K562 (cell line): ENCODE results near the gene HRAS. TPM values are rescaled to one million over a fixed set of nuclear protein-coding genes. Genes with fewer than 3 reads are reported as not detected.
A peak's percentile ranks its signal among the peaks of the same experiment; 100 is the strongest.

Source experiments
- ASH1L ChIP-seq: fragments of 450-650 bp; IDR thresholded peaks from 2 replicates; pipeline ENCODE4 v1.6.1; 2018; ENCODE audit warnings: borderline replicate concordance, mild to moderate bottlenecking, low read depth; ENCODE audit not compliant: partially characterized antibody
- BMI1 ChIP-seq: fragments of 150-350 bp; IDR thresholded peaks from 2 replicates; pipeline ENCODE4 v1.6.1; 2014; ENCODE audit warnings: low read length
- CSDE1 ChIP-seq, 2 experiments: fragments of 450-650 bp; IDR thresholded peaks; 2 replicates each; pipeline ENCODE4 v1.6.1; 2016; ENCODE audit warnings: mild to moderate bottlenecking in 1 of 2
- GTF2E2 ChIP-seq: fragments of 200-800 bp; sonication (Bioruptor generic); IDR thresholded peaks from 2 replicates; pipeline ENCODE4 v1.6.1; 2016; ENCODE audit warnings: missing genetic modification characterization, missing compliant biosample characterization
- HDGF ChIP-seq: fragments of 450-650 bp; IDR thresholded peaks from 2 replicates; pipeline ENCODE4 v1.6.1; 2016
- HMG20A ChIP-seq: fragments of 450-650 bp; formaldehyde crosslinking; conservative IDR thresholded peaks from 2 replicates; pipeline ENCODE4 v1.4.0; 2020; ENCODE audit warnings: mild to moderate bottlenecking, mixed read lengths
- KDM5B ChIP-seq: fragments of 200-600 bp; sonication (generic); IDR thresholded peaks from 2 replicates; pipeline ENCODE4 v1.6.1; 2012; ENCODE audit warnings: low read depth, mild to moderate bottlenecking, moderate library complexity, low read length, control low read depth, inconsistent platforms; ENCODE audit not compliant: insufficient replicate concordance
- LCOR ChIP-seq: sonication (generic); formaldehyde crosslinking; IDR thresholded peaks from 2 replicates; pipeline ENCODE4 v1.8.0; 2022; ENCODE audit warnings: mild to moderate bottlenecking, missing genetic modification reagents
- NFIC ChIP-seq: fragments of 450-650 bp; IDR thresholded peaks from 2 replicates; pipeline ENCODE4 v1.6.1; 2017; ENCODE audit warnings: mild to moderate bottlenecking, inconsistent platforms
- SMARCA5 ChIP-seq: fragments of 450-650 bp; IDR thresholded peaks from 2 replicates; pipeline ENCODE4 v1.6.1; 2016
- TEAD1 ChIP-seq, 2 experiments: fragments of 450-650 bp in 1 of 2; sonication (generic) in 1 of 2; formaldehyde crosslinking; IDR thresholded peaks; 2 replicates each; pipeline versions ENCODE4 v1.4.0 to v1.8.0; 2020 to 2022; ENCODE audit warnings: mild to moderate bottlenecking in 2 of 2, missing genetic modification reagents in 1 of 2
- TEAD4 ChIP-seq, 2 experiments: sonication (generic) in 1 of 2; formaldehyde crosslinking in 1 of 2; IDR thresholded peaks; 2 replicates each; pipeline versions ENCODE4 v1.6.1 to v1.8.0; 2012 to 2022; ENCODE audit warnings: borderline replicate concordance in 1 of 2, inconsistent platforms in 1 of 2, low read length in 1 of 2, mild to moderate bottlenecking in 1 of 2, missing genetic modification reagents in 1 of 2
- TSC22D4 ChIP-seq: fragments of 450-650 bp; IDR thresholded peaks from 2 replicates; pipeline ENCODE4 v1.6.1; 2016; ENCODE audit warnings: missing genetic modification characterization, missing biosample characterization, control low read depth
- ZEB2 ChIP-seq: fragments of 450-650 bp; IDR thresholded peaks from 2 replicates; pipeline ENCODE4 v1.6.1; 2016
- ZKSCAN3 ChIP-seq: fragments of 250-450 bp; sonication (Bioruptor Pico); IDR thresholded peaks from 2 replicates; pipeline ENCODE4 v1.4.0; 2020
- ZNF121 ChIP-seq: sonication (generic); formaldehyde crosslinking; conservative IDR thresholded peaks from 2 replicates; pipeline ENCODE4 v1.8.0; 2022; ENCODE audit warnings: missing genetic modification reagents
- ZNF239 ChIP-seq: fragments of 250-450 bp; sonication (Bioruptor Pico); IDR thresholded peaks from 2 replicates; pipeline ENCODE4 v1.4.0; 2020; ENCODE audit warnings: mild to moderate bottlenecking
- ZNF586 ChIP-seq: fragments of 450-650 bp; formaldehyde crosslinking; conservative IDR thresholded peaks from 2 replicates; pipeline ENCODE4 v1.4.0; 2020; ENCODE audit warnings: mild to moderate bottlenecking, moderate library complexity
- ZNF589 ChIP-seq: fragments of 200-800 bp; sonication (Bioruptor generic); IDR thresholded peaks from 2 replicates; pipeline ENCODE4 v1.6.1; 2016; ENCODE audit warnings: low read depth, missing genetic modification characterization, missing compliant biosample characterization
- polyA plus RNA-seq, 8 experiments: library from polyadenylated mRNA; depleted of rRNA in 4 of 8; stranded (reverse) in 5 of 8; unstranded in 3 of 8; fragments of >200 nt; fragmentation: Nextera tagmentation in 2 of 8; fragmentation: Illumina TruSeq in 1 of 8; extraction: Ambion mirVana in 2 of 8; extraction: Trizol in 1 of 8; gene quantifications; 2 replicates each; pipeline versions ENCODE4 v1.2.1 to v1.2.3, GENCODE V29; 2011 to 2014; ENCODE audit warnings: inconsistent platforms in 1 of 8, missing spikeins in 1 of 8
- total RNA-seq, 7 experiments: library from RNA; depleted of rRNA in 6 of 7; stranded (reverse); fragments of >200 nt in 6 of 7; fragmentation: Illumina TruSeq in 2 of 7; extraction: Trizol in 2 of 7; gene quantifications; 2 replicates each; pipeline versions ENCODE4 v1.2.1 to v1.2.3, GENCODE V29; 2011 to 2021; ENCODE audit warnings: low replicate concordance in 1 of 7
- TF ChIP-seq, protein P1 (sequence below): fragments of 250-450 bp; sonication (Bioruptor Pico); IDR thresholded peaks from 2 replicates; pipeline ENCODE4 v1.4.0; 2020
- TF ChIP-seq, protein P2 (sequence below): sonication (generic); formaldehyde crosslinking; IDR thresholded peaks from 2 replicates; pipeline ENCODE4 v1.8.1; 2022; ENCODE audit warnings: missing genetic modification reagents
- TF ChIP-seq, protein P3 (sequence below), 2 experiments: fragments of 450-650 bp; IDR thresholded peaks; 2 replicates each; pipeline ENCODE4 v1.6.1; 2018; ENCODE audit warnings: mild to moderate bottlenecking in 2 of 2, low read depth in 1 of 2; ENCODE audit not compliant: partially characterized antibody in 2 of 2

Gene HRAS
- total and polyA plus RNA-seq, 9 of the 15 experiments (the other 6 are each of a cell fraction or from before 2014, with no cell fraction given), result 2.8 to 73.5 (median 29.6) TPM

DNA sequence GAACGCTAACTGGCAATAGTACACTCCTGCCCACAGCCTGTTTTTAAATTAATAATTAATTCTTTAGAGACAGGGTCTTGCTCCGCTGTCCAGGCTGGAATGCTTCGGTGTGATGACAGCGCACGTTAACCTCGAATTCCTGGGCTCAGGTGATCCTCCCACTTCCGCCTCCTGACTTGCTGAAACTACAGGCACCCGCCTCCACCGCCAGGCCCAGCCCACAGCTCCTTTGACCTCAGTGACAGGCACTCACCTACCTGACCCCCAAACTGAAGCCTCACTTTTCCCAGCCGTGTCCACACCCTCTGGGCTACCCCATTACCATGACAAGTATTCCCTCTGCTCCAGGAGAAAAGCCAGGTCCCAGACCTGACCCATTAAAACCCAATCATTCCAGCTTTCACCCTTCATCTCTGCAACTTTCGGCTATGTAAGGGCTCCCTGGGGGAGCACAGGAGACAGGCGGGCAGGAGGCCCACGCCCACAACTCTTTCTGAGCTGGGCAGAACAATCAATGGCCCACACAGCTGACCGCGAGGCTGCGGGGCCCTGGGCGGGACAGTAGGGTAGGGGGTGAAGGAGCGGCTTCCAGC lies 24.4 kb upstream of the HRAS start (continued):
- TF ChIP-seq ZNF586 (CRISPR knock-in tag), result no peak
- TF ChIP-seq, protein P1, sequence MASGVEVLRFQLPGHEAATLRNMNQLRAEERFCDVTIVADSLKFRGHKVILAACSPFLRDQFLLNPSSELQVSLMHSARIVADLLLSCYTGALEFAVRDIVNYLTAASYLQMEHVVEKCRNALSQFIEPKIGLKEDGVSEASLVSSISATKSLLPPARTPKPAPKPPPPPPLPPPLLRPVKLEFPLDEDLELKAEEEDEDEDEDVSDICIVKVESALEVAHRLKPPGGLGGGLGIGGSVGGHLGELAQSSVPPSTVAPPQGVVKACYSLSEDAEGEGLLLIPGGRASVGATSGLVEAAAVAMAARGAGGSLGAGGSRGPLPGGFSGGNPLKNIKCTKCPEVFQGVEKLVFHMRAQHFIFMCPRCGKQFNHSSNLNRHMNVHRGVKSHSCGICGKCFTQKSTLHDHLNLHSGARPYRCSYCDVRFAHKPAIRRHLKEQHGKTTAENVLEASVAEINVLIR (CRISPR knock-in tag), result no peak
- TF ChIP-seq, protein P2, sequence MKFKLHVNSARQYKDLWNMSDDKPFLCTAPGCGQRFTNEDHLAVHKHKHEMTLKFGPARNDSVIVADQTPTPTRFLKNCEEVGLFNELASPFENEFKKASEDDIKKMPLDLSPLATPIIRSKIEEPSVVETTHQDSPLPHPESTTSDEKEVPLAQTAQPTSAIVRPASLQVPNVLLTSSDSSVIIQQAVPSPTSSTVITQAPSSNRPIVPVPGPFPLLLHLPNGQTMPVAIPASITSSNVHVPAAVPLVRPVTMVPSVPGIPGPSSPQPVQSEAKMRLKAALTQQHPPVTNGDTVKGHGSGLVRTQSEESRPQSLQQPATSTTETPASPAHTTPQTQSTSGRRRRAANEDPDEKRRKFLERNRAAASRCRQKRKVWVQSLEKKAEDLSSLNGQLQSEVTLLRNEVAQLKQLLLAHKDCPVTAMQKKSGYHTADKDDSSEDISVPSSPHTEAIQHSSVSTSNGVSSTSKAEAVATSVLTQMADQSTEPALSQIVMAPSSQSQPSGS (CRISPR knock-in tag), result no peak
- TF ChIP-seq CSDE1 (IDR thresholded peaks at IDR 0.05), result no peak
- TF ChIP-seq ZKSCAN3 (CRISPR knock-in tag), result no peak
- TF ChIP-seq ASH1L, result peak; percentile 19
- TF ChIP-seq, protein P3, sequence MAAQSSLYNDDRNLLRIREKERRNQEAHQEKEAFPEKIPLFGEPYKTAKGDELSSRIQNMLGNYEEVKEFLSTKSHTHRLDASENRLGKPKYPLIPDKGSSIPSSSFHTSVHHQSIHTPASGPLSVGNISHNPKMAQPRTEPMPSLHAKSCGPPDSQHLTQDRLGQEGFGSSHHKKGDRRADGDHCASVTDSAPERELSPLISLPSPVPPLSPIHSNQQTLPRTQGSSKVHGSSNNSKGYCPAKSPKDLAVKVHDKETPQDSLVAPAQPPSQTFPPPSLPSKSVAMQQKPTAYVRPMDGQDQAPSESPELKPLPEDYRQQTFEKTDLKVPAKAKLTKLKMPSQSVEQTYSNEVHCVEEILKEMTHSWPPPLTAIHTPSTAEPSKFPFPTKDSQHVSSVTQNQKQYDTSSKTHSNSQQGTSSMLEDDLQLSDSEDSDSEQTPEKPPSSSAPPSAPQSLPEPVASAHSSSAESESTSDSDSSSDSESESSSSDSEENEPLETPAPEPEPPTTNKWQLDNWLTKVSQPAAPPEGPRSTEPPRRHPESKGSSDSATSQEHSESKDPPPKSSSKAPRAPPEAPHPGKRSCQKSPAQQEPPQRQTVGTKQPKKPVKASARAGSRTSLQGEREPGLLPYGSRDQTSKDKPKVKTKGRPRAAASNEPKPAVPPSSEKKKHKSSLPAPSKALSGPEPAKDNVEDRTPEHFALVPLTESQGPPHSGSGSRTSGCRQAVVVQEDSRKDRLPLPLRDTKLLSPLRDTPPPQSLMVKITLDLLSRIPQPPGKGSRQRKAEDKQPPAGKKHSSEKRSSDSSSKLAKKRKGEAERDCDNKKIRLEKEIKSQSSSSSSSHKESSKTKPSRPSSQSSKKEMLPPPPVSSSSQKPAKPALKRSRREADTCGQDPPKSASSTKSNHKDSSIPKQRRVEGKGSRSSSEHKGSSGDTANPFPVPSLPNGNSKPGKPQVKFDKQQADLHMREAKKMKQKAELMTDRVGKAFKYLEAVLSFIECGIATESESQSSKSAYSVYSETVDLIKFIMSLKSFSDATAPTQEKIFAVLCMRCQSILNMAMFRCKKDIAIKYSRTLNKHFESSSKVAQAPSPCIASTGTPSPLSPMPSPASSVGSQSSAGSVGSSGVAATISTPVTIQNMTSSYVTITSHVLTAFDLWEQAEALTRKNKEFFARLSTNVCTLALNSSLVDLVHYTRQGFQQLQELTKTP (IDR thresholded peaks at IDR 0.05; ENCODE audit: low read depth in 1 of 2, partially characterized antibody in 2 of 2), result peak in 1 of 2 experiments; percentile 38
- no peak for TF ChIP-seq BMI1
- 0 out of 2 replicates have a peak, but pooled peaks have one; percentile 65 for TF ChIP-seq GTF2E2 (tag)
- TF ChIP-seq LCOR (CRISPR knock-in tag), result peak; percentile 16; the same call in 1 of the 2 replicates
- peak; percentile 88 for TF ChIP-seq ZNF121 (CRISPR knock-in tag)
- TF ChIP-seq ZNF589 (CRISPR knock-in tag), result 0 out of 2 replicates have a peak, but pooled peaks have one; percentile 25
- TF ChIP-seq TEAD1 (CRISPR knock-in tag; IDR thresholded peaks at IDR 0.05), result peak in 1 of 2 experiments; percentile 37; a peak in 2 of 4 replicates
- peak; percentile 35 for TF ChIP-seq KDM5B
- no peak for TF ChIP-seq HMG20A
- TF ChIP-seq TEAD4 (IDR thresholded peaks at IDR 0.05; ENCODE audit: low read length), result peak; percentile 63; the same call in 1 of the 2 replicates
- TF ChIP-seq TEAD4 (CRISPR knock-in tag; IDR thresholded peaks at IDR 0.05; ENCODE audit: borderline replicate concordance), result no peak
- TF ChIP-seq ZNF239, result no peak
- peak; percentile 91 for TF ChIP-seq ZEB2
- TF ChIP-seq TSC22D4, result no peak
- peak; percentile 64; the same call in 1 of the 2 replicates for TF ChIP-seq HDGF
- no peak for TF ChIP-seq NFIC
- TF ChIP-seq SMARCA5, result no peak
